Choroid plexus epithelial cell (primary cell): ENCODE data around the gene PIK3R4.

Experiments used
- DNase-seq: peaks from one replicate; pipeline ENCODE4 v3.0.0-alpha.2; 2010; ENCODE audit warnings: low read depth
- H3K4me3 ChIP-seq: 2 replicates; pipeline ENCODE4 v1.5.1; 2011; ENCODE audit warnings: low read depth, mild to moderate bottlenecking, control low read depth, low read length, moderate library complexity
- TF ChIP-seq, protein P1 (sequence below): conservative IDR thresholded peaks from 2 replicates; pipeline ENCODE4 v1.5.1; 2011; ENCODE audit warnings: low read depth, mild to moderate bottlenecking, control low read depth, inconsistent platforms, low read length, moderate library complexity

PIK3R4 gene

DNA sequence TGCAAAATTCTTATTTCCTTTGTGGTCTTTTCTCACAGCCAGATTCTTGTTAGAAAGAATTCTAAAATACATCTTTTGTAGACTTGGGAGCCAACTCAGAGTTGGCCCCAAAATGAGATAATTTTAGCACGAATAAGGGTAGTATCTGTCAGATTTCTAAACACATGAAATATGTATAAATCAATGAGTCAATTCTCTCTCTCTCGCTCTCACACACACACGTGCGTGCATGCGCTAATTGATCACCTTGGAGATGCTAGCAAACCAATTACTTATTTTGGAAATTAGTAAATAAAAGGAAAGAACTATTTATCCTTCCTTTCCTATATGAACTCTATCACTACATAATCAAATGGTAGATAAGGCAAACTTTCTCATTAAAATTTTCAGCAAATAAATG lies 32.9 kb upstream of the PIK3R4 start:
- no peak overlapping the region for H3K4me3 ChIP-seq
- no peak for DNase-seq
- TF ChIP-seq, protein P1, sequence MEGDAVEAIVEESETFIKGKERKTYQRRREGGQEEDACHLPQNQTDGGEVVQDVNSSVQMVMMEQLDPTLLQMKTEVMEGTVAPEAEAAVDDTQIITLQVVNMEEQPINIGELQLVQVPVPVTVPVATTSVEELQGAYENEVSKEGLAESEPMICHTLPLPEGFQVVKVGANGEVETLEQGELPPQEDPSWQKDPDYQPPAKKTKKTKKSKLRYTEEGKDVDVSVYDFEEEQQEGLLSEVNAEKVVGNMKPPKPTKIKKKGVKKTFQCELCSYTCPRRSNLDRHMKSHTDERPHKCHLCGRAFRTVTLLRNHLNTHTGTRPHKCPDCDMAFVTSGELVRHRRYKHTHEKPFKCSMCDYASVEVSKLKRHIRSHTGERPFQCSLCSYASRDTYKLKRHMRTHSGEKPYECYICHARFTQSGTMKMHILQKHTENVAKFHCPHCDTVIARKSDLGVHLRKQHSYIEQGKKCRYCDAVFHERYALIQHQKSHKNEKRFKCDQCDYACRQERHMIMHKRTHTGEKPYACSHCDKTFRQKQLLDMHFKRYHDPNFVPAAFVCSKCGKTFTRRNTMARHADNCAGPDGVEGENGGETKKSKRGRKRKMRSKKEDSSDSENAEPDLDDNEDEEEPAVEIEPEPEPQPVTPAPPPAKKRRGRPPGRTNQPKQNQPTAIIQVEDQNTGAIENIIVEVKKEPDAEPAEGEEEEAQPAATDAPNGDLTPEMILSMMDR, result no peak

DNA sequence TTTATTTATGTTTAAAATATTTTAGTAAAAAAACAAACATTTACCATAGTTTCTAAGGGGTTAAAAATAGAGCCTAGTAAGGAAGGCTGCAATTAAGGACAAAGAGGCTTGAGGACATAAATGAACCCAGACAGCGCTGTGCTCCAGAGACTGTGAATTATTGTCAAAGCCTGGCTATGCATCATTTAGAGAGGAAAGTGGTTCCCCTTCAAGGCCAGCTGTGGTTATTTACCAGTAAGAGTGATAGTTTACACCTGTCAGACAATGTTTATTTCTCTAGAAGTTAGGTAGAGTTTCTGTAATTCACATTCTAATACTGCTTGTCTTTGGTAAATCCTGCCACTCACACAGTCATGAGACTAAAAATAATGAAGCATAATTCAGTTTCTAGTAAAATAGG lies 32.4 kb upstream of the PIK3R4 start:
- no peak overlapping the region for H3K4me3 ChIP-seq
- DNase-seq, result no peak
- TF ChIP-seq, protein P1, result no peak

DNA sequence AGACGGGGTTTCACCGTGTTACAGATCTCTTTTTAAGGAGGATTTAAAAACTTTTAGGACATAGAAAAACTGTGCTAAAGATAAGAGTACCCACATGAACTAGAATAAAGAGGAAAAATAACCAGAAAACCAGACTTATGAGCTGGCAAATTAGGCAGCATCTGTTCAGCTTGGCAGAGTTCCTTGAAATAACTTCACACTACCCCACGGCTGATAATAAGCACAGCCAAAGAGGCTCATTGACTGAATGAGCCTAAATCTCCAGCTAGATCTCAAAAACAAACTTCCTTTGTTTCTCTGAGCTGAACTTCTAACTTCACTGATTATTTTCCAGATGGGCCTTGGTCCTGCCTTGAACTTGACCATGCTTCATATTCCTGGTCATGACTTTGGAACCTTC lies 26.7 kb upstream of the PIK3R4 start:
- no peak for DNase-seq
- H3K4me3 ChIP-seq, result no peak overlapping the region
- TF ChIP-seq, protein P1, result no peak

DNA sequence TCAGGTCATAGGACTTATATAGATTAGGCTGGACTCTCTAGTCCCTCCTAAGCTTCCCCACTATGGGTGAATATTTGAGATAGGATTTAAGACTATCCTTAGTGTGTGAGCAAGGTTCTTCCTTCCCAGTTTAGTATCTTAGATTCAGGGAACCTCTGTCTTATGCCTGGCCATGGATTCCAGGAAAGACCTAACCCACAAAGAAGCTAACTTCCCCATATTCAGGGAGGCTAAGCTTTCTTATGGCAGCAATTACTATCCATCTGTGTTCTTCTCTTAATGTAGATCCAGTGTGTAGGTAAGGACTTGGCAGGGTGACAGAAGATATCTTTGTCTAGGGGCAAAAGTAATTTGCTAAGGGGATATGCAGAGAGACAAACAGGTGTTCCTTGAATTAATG lies 25.5 kb upstream of the PIK3R4 start:
- no peak overlapping the region for H3K4me3 ChIP-seq
- TF ChIP-seq, protein P1, result no peak
- no peak for DNase-seq

DNA sequence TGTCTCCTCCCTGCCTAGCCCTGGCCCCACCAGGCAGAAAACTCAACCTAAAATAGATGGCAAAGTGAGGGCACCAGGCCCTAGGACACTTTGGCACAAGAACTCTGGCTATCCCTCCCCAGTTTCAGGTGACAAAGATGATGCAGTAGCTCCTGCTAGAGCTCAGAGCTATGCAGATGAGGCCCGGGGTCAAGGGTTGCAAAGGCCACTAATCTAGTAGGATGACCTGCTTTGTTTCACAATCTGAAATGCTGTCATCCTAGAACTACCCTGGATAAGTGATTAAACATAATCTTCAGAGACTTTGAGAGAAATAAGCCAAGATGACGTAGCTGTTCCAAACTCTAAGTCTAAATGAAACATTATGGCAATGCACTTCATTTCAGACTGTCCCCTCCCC lies 24.0 kb upstream of the PIK3R4 start:
- no peak overlapping the region for H3K4me3 ChIP-seq
- no peak for DNase-seq
- TF ChIP-seq, protein P1, result no peak

DNA sequence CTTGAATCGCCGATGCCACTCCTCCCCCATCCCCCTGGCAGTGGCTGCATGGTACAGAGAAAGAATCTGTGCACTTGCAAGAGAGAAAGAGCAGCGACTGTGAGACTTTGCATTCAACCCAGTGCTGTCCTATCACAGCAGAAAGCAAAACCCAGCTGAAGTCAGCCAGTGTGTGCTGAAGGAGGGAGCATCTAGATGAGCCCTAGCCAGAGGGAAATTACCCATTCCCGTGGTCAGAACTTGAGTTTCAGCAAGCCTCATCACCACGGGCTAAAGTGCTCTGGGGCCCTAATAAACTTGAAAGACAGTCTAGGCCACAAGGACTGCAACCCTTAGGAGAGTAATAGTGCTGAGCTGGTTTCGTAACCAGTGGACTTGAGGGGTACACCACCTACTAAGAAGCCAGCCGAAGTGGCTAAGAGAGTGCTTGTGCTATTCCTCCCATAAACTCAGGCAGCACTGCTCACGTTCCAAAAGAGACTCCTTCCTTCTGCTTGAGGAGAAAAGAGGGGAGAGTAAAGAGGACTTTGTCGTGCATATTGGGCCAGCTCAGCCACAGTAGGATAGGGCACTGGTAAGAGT lies 15.2 kb upstream of the PIK3R4 start:
- TF ChIP-seq, protein P1, result no peak
- no peak overlapping the region for H3K4me3 ChIP-seq
- DNase-seq, result no peak

DNA sequence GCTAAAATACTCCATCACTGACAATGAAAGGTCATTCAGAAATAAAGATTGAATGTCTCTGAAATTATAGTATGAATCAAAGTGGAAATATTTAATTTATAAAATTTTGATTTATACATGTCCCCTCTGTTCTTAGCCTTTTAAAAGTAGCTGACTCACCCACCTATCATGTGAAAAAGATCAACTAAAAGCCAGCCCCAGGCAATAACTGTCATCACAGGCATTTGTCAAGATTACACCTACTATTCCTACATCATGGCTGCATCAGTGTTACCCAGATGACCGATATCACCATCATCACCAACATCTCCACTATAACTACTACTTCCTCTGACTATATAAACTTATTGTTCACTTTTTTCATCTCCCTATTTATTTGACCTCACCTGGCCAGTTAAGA lies 14.3 kb upstream of the PIK3R4 start:
- no peak overlapping the region for H3K4me3 ChIP-seq
- DNase-seq, result no peak

More for the DNA sequence above, 14.3 kb upstream of the PIK3R4 start:
- TF ChIP-seq, protein P1, result no peak
